HepG2 (cell line): ENCODE results near the gene ORC2. TPM values are rescaled to one million over a fixed set of nuclear protein-coding genes. Genes with fewer than 3 reads are reported as not detected.

Source experiments
- ARID3A ChIP-seq: IDR thresholded peaks from 2 replicates; pipeline ENCODE4 v1.6.1; 2012; ENCODE audit warnings: low read depth, low read length, improper control_type of control experiment
- BRD4 ChIP-seq: sonication (generic); formaldehyde crosslinking; IDR thresholded peaks from 2 replicates; pipeline ENCODE4 v1.4.0; 2020; ENCODE audit warnings: missing genetic modification reagents
- CREBL2 ChIP-seq: sonication (generic); formaldehyde crosslinking; IDR thresholded peaks from 2 replicates; pipeline ENCODE4 v1.8.1; 2023; ENCODE audit warnings: missing genetic modification reagents, mild to moderate bottlenecking, borderline replicate concordance
- ELF3 ChIP-seq: IDR thresholded peaks from 2 replicates; pipeline ENCODE4 v1.6.1; 2016; ENCODE audit warnings: missing genetic modification reagents, missing compliant biosample characterization
- HIVEP1 ChIP-seq: sonication (generic); formaldehyde crosslinking; IDR thresholded peaks from 2 replicates; pipeline ENCODE4 v1.4.0; 2020; ENCODE audit warnings: mild to moderate bottlenecking, missing genetic modification reagents
- KLF11 ChIP-seq: IDR thresholded peaks from 2 replicates; pipeline ENCODE4 v1.6.1; 2016; ENCODE audit warnings: missing compliant biosample characterization
- KLF16 ChIP-seq, 2 experiments: sonication (generic) in 1 of 2; formaldehyde crosslinking in 1 of 2; IDR thresholded peaks; 2 replicates each; pipeline versions ENCODE4 v1.6.1 to v1.8.0; 2016 to 2023; ENCODE audit warnings: missing genetic modification reagents in 2 of 2, missing compliant biosample characterization in 1 of 2
- MAFK ChIP-seq, 2 experiments: IDR thresholded peaks in 1 of 2; conservative IDR thresholded peaks in 1 of 2; 2 replicates each; pipeline ENCODE4 v1.6.1; 2011; ENCODE audit warnings: improper control_type of control experiment in 2 of 2, low read length in 2 of 2
- MEF2D ChIP-seq: sonication (generic); formaldehyde crosslinking; IDR thresholded peaks from 2 replicates; pipeline ENCODE4 v1.5.1; 2020; ENCODE audit warnings: mild to moderate bottlenecking, missing genetic modification reagents
- NBN ChIP-seq: fragments of 450-650 bp; conservative IDR thresholded peaks from 2 replicates; pipeline ENCODE4 v1.6.1; 2017
- PAF1 ChIP-seq: IDR thresholded peaks from 2 replicates; pipeline ENCODE4 v1.6.1; 2016; ENCODE audit warnings: missing genetic modification reagents, missing compliant biosample characterization
- RXRA ChIP-seq: sonication (generic); formaldehyde crosslinking; IDR thresholded peaks from 2 replicates; pipeline ENCODE4 v1.5.1; 2020; ENCODE audit warnings: missing genetic modification reagents
- RXRB ChIP-seq: IDR thresholded peaks from 2 replicates; pipeline ENCODE4 v1.6.1; 2016; ENCODE audit warnings: borderline replicate concordance, missing genetic modification reagents, missing compliant biosample characterization
- SOX6 ChIP-seq, 2 experiments: fragments of 450-650 bp in 1 of 2; sonication (generic) in 1 of 2; formaldehyde crosslinking in 1 of 2; IDR thresholded peaks; 2 replicates each; pipeline versions ENCODE4 v1.4.0 to v1.6.1; 2017 to 2020; ENCODE audit warnings: antibody characterized with exemption in 1 of 2, mild to moderate bottlenecking in 1 of 2, missing genetic modification reagents in 1 of 2
- STAT5B ChIP-seq: sonication (generic); formaldehyde crosslinking; IDR thresholded peaks from 2 replicates; pipeline ENCODE4 v1.4.0; 2020; ENCODE audit warnings: missing genetic modification reagents
- TSC22D2 ChIP-seq: sonication (generic); formaldehyde crosslinking; IDR thresholded peaks from 2 replicates; pipeline ENCODE4 v1.5.1; 2020; ENCODE audit warnings: missing genetic modification reagents, mild to moderate bottlenecking, borderline replicate concordance
- ZBTB26 ChIP-seq: IDR thresholded peaks from 2 replicates; pipeline ENCODE4 v1.6.1; 2016; ENCODE audit warnings: missing compliant biosample characterization, missing genetic modification reagents, borderline replicate concordance
- ZBTB8A ChIP-seq: sonication (generic); formaldehyde crosslinking; IDR thresholded peaks from 2 replicates; pipeline ENCODE4 v1.4.0; 2020; ENCODE audit warnings: mild to moderate bottlenecking, low read depth, missing genetic modification reagents, borderline replicate concordance
- ZNF205 ChIP-seq: IDR thresholded peaks from 2 replicates; pipeline ENCODE4 v1.6.1; 2018; ENCODE audit warnings: missing biosample characterization, missing genetic modification reagents
- ZNF317 ChIP-seq: sonication (generic); formaldehyde crosslinking; IDR thresholded peaks from 2 replicates; pipeline ENCODE4 v1.5.0; 2020; ENCODE audit warnings: mild to moderate bottlenecking, missing genetic modification reagents
- ZNF678 ChIP-seq: sonication (generic); formaldehyde crosslinking; IDR thresholded peaks from 2 replicates; pipeline ENCODE4 v1.4.0; 2020; ENCODE audit warnings: mild to moderate bottlenecking, missing genetic modification reagents
- ZNF883 ChIP-seq: sonication (generic); formaldehyde crosslinking; IDR thresholded peaks from 2 replicates; pipeline ENCODE4 v1.5.1; 2020; ENCODE audit warnings: mild to moderate bottlenecking, missing genetic modification reagents; ENCODE audit errors: not compliant biosample characterization
- ZSCAN5A ChIP-seq: sonication (generic); formaldehyde crosslinking; IDR thresholded peaks from 2 replicates; pipeline ENCODE4 v1.8.0; 2022; ENCODE audit warnings: mild to moderate bottlenecking, missing genetic modification reagents, borderline replicate concordance
- polyA plus RNA-seq, 8 experiments: library from polyadenylated mRNA; depleted of rRNA in 3 of 8; stranded (reverse) in 7 of 8; unstranded in 1 of 8; fragments of >200 nt; fragmentation: Illumina TruSeq in 4 of 8; extraction: Trizol in 4 of 8; gene quantifications; 2 replicates each; pipeline versions ENCODE4 v1.2.1 to v1.2.3, GENCODE V29; 2011 to 2016; ENCODE audit warnings: low read depth in 4 of 8, missing spikeins in 1 of 8, mixed read lengths in 1 of 8; ENCODE audit not compliant: insufficient read depth in 1 of 8
- total RNA-seq, 5 experiments: library from RNA; depleted of rRNA; stranded (reverse); fragments of >200 nt; fragmentation: Illumina TruSeq; extraction: Trizol; gene quantifications; 2 replicates each; pipeline ENCODE4 v1.2.3, GENCODE V29; 2016; ENCODE audit warnings: low read depth in 1 of 5

The ORC2 gene
- total and polyA plus RNA-seq, 2 of the 13 experiments (the other 11 are each of a cell fraction or from before 2014, with no cell fraction given): 19.3 to 73.5 TPM

GRCh38 chr2:200864176-200865034 lies 99.1 kb downstream of the ORC2 start, which contains the start of gene CLK1 (continued):
- TF ChIP-seq RXRB (CRISPR knock-in tag) (peak; percentile 88), KLF16 (CRISPR knock-in tag; IDR thresholded peaks at IDR 0.05) (peak; percentile 64 to 97; a peak in 2 of 4 replicates), ZBTB26 (CRISPR knock-in tag) (peak; percentile 93), TSC22D2 (peak; percentile 97), STAT5B (peak; percentile 14), ZNF205 (CRISPR knock-in tag) (peak; percentile 91), BRD4 (CRISPR knock-in tag) (peak; percentile 96; the same call in 1 of the 2 replicates), HIVEP1 (CRISPR knock-in tag) (peak; percentile 97), KLF11 (CRISPR knock-in tag) (peak; percentile 94), CREBL2 (CRISPR knock-in tag) (peak; percentile 99; the same call in 1 of the 2 replicates), ELF3 (CRISPR knock-in tag) (peak; percentile 93), PAF1 (CRISPR knock-in tag) (peak; percentile 42; the same call in 1 of the 2 replicates), MAFK (conservative IDR thresholded peaks at IDR 0.05 in 1 of 2, IDR thresholded peaks at IDR 0.05 in 1 of 2; ENCODE audit: low read length in 2 of 2) (peak; percentile 31 to 36; a peak in 2 of 4 replicates), MEF2D (peak; percentile 89), ZBTB8A (CRISPR knock-in tag) (peak; percentile 92; the same call in 1 of the 2 replicates), NBN (no peak), RXRA (CRISPR knock-in tag) (peak; percentile 96), ZSCAN5A (CRISPR knock-in tag) (peak; percentile 60; the same call in 1 of the 2 replicates), SOX6 (IDR thresholded peaks at IDR 0.05) (no peak), SOX6 (CRISPR knock-in tag; IDR thresholded peaks at IDR 0.05) (peak; percentile 87), ZNF883 (peak; percentile 98), ZNF678 (CRISPR knock-in tag) (peak; percentile 79), ZNF317 (peak; percentile 91), ARID3A (no peak)
